Amniotic epithelial cell (primary cell): Measurements from ENCODE around the gene LMBR1L.
A peak's percentile ranks its signal among the peaks of the same experiment; 100 is the strongest.
"Not testable (repeated sequence)": the region's sequence is repeated elsewhere in the genome, so short reads cannot be mapped to it uniquely, and the experiment has no call there.

Source experiments
- DNase-seq: peaks from one replicate; pipeline ENCODE4 v3.0.0-alpha.2; 2010; ENCODE audit warnings: low read depth

Gene LMBR1L

GRCh38 chr12:49086116-49086515 is 24.5 kb downstream of the LMBR1L start:
- DNase-seq = peak; percentile 80

- no peak for DNase-seq
These were observed 26.2 kb downstream of the LMBR1L start for GRCh38 chr12:49084438-49084837.

GRCh38 chr12:49079793-49080192 is 30.9 kb downstream of the LMBR1L start:
- no peak for DNase-seq

GRCh38 chr12:49070971-49071370 is 39.7 kb downstream of the LMBR1L start:
- DNase-seq = no peak

- peak; percentile 90 for DNase-seq
These were observed 40.9 kb downstream of the LMBR1L start, which contains the start of gene RHEBL1 for GRCh38 chr12:49069507-49070346. Gene RHEBL1, minus strand, starts transcription at chr12:49069979. Its CDS starts 194 bp downstream, at chr12:49069785.

- no peak for DNase-seq
These were observed 41.7 kb downstream of the LMBR1L start for GRCh38 chr12:49068879-49069506.

GRCh38 chr12:49066120-49066519 is 44.5 kb downstream of the LMBR1L start:
- DNase-seq = no peak

- DNase-seq = no peak
These were observed 45.9 kb downstream of the LMBR1L start for GRCh38 chr12:49064767-49065152.

- DNase-seq = not testable (repeated sequence)
These were observed 48.7 kb downstream of the LMBR1L start for GRCh38 chr12:49061916-49062315.

GRCh38 chr12:49061157-49061650 is 49.4 kb downstream of the LMBR1L start:
- no peak for DNase-seq

- DNase-seq = peak; percentile 96
These were observed 50.1 kb downstream of the LMBR1L start, which contains the start of gene KMT2D for GRCh38 chr12:49060237-49061156. Gene KMT2D, minus strand, starts transcription at chr12:49060794. Its CDS starts 5,470 bp downstream, at chr12:49055324.

- peak; percentile 16 for DNase-seq
These were observed 51.1 kb downstream of the LMBR1L start for GRCh38 chr12:49059299-49060171.

- DNase-seq = no peak
These were observed 51.7 kb downstream of the LMBR1L start for GRCh38 chr12:49059045-49059298.

GRCh38 chr12:49058366-49059044 is 52.1 kb downstream of the LMBR1L start:
- DNase-seq = no peak

- no peak for DNase-seq
These were observed 52.8 kb downstream of the LMBR1L start for GRCh38 chr12:49057888-49058287.

GRCh38 chr12:49055978-49056754 is 54.5 kb downstream of the LMBR1L start:
- peak; percentile 86 for DNase-seq

- no peak for DNase-seq
These were observed 55.6 kb downstream of the LMBR1L start for GRCh38 chr12:49055092-49055491.

GRCh38 chr12:49054524-49054923 is 56.1 kb downstream of the LMBR1L start:
- no peak for DNase-seq

- no peak for DNase-seq
These were observed 56.6 kb downstream of the LMBR1L start for GRCh38 chr12:49054096-49054495.
